Measurements from ENCODE around the gene NME2. TPM values are rescaled to one million over a fixed set of nuclear protein-coding genes. Genes with fewer than 3 reads are reported as not detected.
"Not testable (repeated sequence)": the region's sequence is repeated elsewhere in the genome, so short reads cannot be mapped to it uniquely, and the experiment has no call there.

Gene NME2
- 608 TPM for total RNA-seq

- DNase-seq (ENCODE audit: low spot score), result peak; percentile 93
Measured at GRCh38 chr17:51166198-51166986, at the start of gene NME2. Gene NME2, plus strand, starts transcription at chr17:51166411. Its CDS starts 420 bp downstream, at chr17:51166831.

GRCh38 chr17:51118330-51119195, 47.6 kb upstream of the NME2 start:
- DNase-seq (ENCODE audit: low spot score), result peak; percentile 47

- peak; percentile 56 for DNase-seq (ENCODE audit: low spot score)
Measured at GRCh38 chr17:51119415-51120356, 46.5 kb upstream of the NME2 start.

- no peak for DNase-seq (ENCODE audit: low spot score)
Measured at GRCh38 chr17:51120357-51120738, 45.9 kb upstream of the NME2 start.

- peak; percentile 94 for DNase-seq (ENCODE audit: low spot score)
Measured at GRCh38 chr17:51120739-51121619, 45.2 kb upstream of the NME2 start, which contains the start of gene SPAG9. Gene SPAG9, minus strand, starts transcription at chr17:51120868. Its CDS starts 212 bp downstream, at chr17:51120656.

- DNase-seq (ENCODE audit: low spot score), result peak; percentile 92
Measured at GRCh38 chr17:51121620-51122472, 44.4 kb upstream of the NME2 start.

GRCh38 chr17:51122473-51123115, 43.6 kb upstream of the NME2 start:
- DNase-seq (ENCODE audit: low spot score), result not testable (repeated sequence)

GRCh38 chr17:51124640-51125503, 41.3 kb upstream of the NME2 start:
- DNase-seq (ENCODE audit: low spot score), result no peak

GRCh38 chr17:51128076-51128475, 38.1 kb upstream of the NME2 start:
- no peak for DNase-seq (ENCODE audit: low spot score)

GRCh38 chr17:51132964-51133319, 33.3 kb upstream of the NME2 start:
- no peak for DNase-seq (ENCODE audit: low spot score)

- DNase-seq (ENCODE audit: low spot score), result no peak
Measured at GRCh38 chr17:51133365-51133764, 32.8 kb upstream of the NME2 start.

GRCh38 chr17:51135956-51136355, 30.3 kb upstream of the NME2 start:
- no peak for DNase-seq (ENCODE audit: low spot score)

- DNase-seq (ENCODE audit: low spot score), result no peak
Measured at GRCh38 chr17:51142597-51142996, 23.6 kb upstream of the NME2 start.

- no peak for DNase-seq (ENCODE audit: low spot score)
Measured at GRCh38 chr17:51144266-51145022, 21.8 kb upstream of the NME2 start.

GRCh38 chr17:51147650-51148049, 18.6 kb upstream of the NME2 start:
- DNase-seq (ENCODE audit: low spot score), result no peak

GRCh38 chr17:51149163-51149562, 17.0 kb upstream of the NME2 start:
- no peak for DNase-seq (ENCODE audit: low spot score)

- DNase-seq (ENCODE audit: low spot score), result no peak
Measured at GRCh38 chr17:51150932-51151331, 15.3 kb upstream of the NME2 start.
